ENCODE data around the gene SNX15.

Gene SNX15

DNA sequence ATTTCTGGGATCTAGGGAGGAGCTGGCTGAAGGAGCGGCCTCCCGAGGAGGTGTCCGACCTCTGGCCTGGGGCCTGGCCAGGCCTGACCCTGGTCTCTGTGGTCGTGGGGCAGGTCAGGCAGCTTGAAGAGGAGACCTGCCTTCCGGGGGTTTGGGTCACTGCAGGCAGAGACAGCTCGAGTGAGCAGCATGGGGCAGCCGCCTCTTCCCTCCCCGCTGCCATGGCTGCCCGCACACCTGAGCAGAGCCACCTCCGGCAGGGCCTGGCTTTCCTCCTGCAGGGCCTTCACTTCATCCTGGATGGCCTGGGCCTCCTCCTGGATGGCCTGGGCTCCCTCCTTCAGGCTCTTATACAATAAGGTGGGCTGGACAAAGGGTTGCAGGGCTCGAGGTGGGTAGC, 39.1 kb downstream of the SNX15 start:
- Histone ChIP-seq H3K9ac (ENCODE audit: low read depth, low read length) (no peak overlapping the region), H3K4me3 (ENCODE audit: low read depth in 1 of 2, low read length in 2 of 2) (no peak overlapping the region)
- no peak for DNase-seq

DNA sequence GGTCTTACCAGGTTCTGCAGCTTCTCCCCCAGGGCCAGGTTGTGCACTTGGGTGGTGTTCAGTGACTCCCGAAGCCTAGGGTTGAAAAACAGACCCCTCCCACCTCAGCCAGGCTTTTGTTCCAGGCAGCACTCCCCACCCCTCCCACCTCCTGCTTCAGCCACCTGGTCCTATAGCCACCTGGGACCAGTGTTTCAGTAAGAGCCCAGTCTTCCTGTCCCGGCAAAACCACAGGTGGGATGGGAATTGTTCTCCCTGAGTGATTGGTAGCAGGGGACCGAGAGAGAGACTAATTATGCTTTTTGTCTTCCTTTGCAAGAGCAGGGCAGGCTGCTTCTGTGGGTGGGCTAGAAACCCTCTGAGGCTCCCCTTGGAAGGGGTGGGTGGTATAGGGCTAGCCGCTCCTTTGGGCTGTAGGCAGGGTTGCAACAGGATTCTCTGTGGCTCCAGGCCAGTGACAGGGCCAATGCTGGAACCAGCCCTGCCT, 39.6 kb downstream of the SNX15 start:
- H4K20me1 ChIP-seq (ENCODE audit: insufficient read depth, low read length) = no peaks in the 10 kb centered on the region
- H3K79me2 ChIP-seq (ENCODE audit: insufficient read depth, low read length) = no peaks in the 10 kb centered on the region
- no peak overlapping the region for H2AFZ ChIP-seq (ENCODE audit: low read depth, low read length)
- no peak overlapping the region for H3K9ac ChIP-seq (ENCODE audit: low read depth, low read length)
- H3K4me2 ChIP-seq (ENCODE audit: insufficient read depth, low read length) = no peak overlapping the region
- no peaks in the 10 kb centered on the region for H3K36me3 ChIP-seq (ENCODE audit: insufficient read depth, low read length)
- H3K4me1 ChIP-seq (ENCODE audit: insufficient read depth, low read length) = no peaks in the 10 kb centered on the region
- DNase-seq = no peak
- H3K9me3 ChIP-seq (ENCODE audit: insufficient read depth, low read length, severe bottlenecking) = no peaks in the 10 kb centered on the region
- no peak for ATAC-seq (ENCODE audit: insufficient read depth, low read depth)
- H3K4me3 ChIP-seq (ENCODE audit: low read depth in 1 of 2, low read length in 2 of 2) = no peak overlapping the region
- no peak for TF ChIP-seq EZH2 (IDR thresholded peaks at IDR 0.05; ENCODE audit: borderline replicate concordance, low read depth, low read length, severe bottlenecking)
- TF ChIP-seq, protein P1, sequence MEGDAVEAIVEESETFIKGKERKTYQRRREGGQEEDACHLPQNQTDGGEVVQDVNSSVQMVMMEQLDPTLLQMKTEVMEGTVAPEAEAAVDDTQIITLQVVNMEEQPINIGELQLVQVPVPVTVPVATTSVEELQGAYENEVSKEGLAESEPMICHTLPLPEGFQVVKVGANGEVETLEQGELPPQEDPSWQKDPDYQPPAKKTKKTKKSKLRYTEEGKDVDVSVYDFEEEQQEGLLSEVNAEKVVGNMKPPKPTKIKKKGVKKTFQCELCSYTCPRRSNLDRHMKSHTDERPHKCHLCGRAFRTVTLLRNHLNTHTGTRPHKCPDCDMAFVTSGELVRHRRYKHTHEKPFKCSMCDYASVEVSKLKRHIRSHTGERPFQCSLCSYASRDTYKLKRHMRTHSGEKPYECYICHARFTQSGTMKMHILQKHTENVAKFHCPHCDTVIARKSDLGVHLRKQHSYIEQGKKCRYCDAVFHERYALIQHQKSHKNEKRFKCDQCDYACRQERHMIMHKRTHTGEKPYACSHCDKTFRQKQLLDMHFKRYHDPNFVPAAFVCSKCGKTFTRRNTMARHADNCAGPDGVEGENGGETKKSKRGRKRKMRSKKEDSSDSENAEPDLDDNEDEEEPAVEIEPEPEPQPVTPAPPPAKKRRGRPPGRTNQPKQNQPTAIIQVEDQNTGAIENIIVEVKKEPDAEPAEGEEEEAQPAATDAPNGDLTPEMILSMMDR (IDR thresholded peaks at IDR 0.05; ENCODE audit: borderline replicate concordance, extremely low read depth, low read length, poor library complexity, severe bottlenecking) = no peak
- no peaks in the 10 kb centered on the region for H3K27me3 ChIP-seq (ENCODE audit: insufficient read depth, low read length, poor library complexity)
- H3K27ac ChIP-seq (ENCODE audit: low read length) = no peak overlapping the region

More for the DNA sequence above, 39.1 kb downstream of the SNX15 start:
- no peak overlapping the region for H3K4me2 ChIP-seq (ENCODE audit: insufficient read depth, low read length)
- H3K4me1 ChIP-seq (ENCODE audit: insufficient read depth, low read length) = no peaks in the 10 kb centered on the region
- no peak overlapping the region for H3K27ac ChIP-seq (ENCODE audit: low read length)
- no peaks in the 10 kb centered on the region for H3K36me3 ChIP-seq (ENCODE audit: insufficient read depth, low read length)
- H2AFZ ChIP-seq (ENCODE audit: low read depth, low read length) = no peak overlapping the region
- no peaks in the 10 kb centered on the region for H3K9me3 ChIP-seq (ENCODE audit: insufficient read depth, low read length, severe bottlenecking)
- H3K79me2 ChIP-seq (ENCODE audit: insufficient read depth, low read length) = no peaks in the 10 kb centered on the region
- ATAC-seq (ENCODE audit: insufficient read depth, low read depth) = no peak
- TF ChIP-seq, protein P1 (IDR thresholded peaks at IDR 0.05; ENCODE audit: borderline replicate concordance, extremely low read depth, low read length, poor library complexity, severe bottlenecking) = no peak
- no peak for TF ChIP-seq EZH2 (IDR thresholded peaks at IDR 0.05; ENCODE audit: borderline replicate concordance, low read depth, low read length, severe bottlenecking)
- H3K27me3 ChIP-seq (ENCODE audit: insufficient read depth, low read length, poor library complexity) = no peaks in the 10 kb centered on the region
- no peaks in the 10 kb centered on the region for H4K20me1 ChIP-seq (ENCODE audit: insufficient read depth, low read length)

DNA sequence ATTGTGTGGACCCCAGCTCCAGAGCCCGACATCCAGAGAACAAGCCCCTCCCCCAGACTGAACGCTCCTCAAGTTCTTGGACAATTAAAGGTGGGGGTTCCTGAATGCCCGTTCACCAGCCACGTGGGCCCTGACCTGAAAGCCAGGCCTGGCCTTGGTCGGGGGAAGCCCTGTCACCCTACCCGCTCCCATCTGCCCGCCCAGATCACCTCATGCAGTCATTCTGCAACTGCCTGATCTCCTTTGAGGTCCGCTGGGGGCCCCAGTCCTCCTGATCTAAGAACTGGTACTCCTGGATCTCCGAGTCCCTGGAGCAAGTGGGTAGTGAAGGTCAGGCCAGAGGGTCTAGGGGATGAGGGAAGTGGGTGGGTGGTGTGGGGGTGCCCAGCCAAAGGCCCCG, 40.2 kb downstream of the SNX15 start:
- no peaks in the 10 kb centered on the region for H3K4me1 ChIP-seq (ENCODE audit: insufficient read depth, low read length)
- TF ChIP-seq, protein P1 (IDR thresholded peaks at IDR 0.05; ENCODE audit: borderline replicate concordance, extremely low read depth, low read length, poor library complexity, severe bottlenecking) = no peak
- TF ChIP-seq EZH2 (IDR thresholded peaks at IDR 0.05; ENCODE audit: borderline replicate concordance, low read depth, low read length, severe bottlenecking) = no peak
- no peaks in the 10 kb centered on the region for H3K9me3 ChIP-seq (ENCODE audit: insufficient read depth, low read length, severe bottlenecking)
- no peaks in the 10 kb centered on the region for H3K79me2 ChIP-seq (ENCODE audit: insufficient read depth, low read length)
- no peak overlapping the region for H3K4me2 ChIP-seq (ENCODE audit: insufficient read depth, low read length)
- H4K20me1 ChIP-seq (ENCODE audit: insufficient read depth, low read length) = no peaks in the 10 kb centered on the region
- no peak for ATAC-seq (ENCODE audit: insufficient read depth, low read depth)
- no peak overlapping the region for H3K4me3 ChIP-seq (ENCODE audit: low read depth in 1 of 2, low read length in 2 of 2)
- no peaks in the 10 kb centered on the region for H3K36me3 ChIP-seq (ENCODE audit: insufficient read depth, low read length)
- H3K9ac ChIP-seq (ENCODE audit: low read depth, low read length) = no peak overlapping the region
- DNase-seq = no peak
- no peak overlapping the region for H3K27ac ChIP-seq (ENCODE audit: low read length)
- no peaks in the 10 kb centered on the region for H3K27me3 ChIP-seq (ENCODE audit: insufficient read depth, low read length, poor library complexity)
- no peak overlapping the region for H2AFZ ChIP-seq (ENCODE audit: low read depth, low read length)

DNA sequence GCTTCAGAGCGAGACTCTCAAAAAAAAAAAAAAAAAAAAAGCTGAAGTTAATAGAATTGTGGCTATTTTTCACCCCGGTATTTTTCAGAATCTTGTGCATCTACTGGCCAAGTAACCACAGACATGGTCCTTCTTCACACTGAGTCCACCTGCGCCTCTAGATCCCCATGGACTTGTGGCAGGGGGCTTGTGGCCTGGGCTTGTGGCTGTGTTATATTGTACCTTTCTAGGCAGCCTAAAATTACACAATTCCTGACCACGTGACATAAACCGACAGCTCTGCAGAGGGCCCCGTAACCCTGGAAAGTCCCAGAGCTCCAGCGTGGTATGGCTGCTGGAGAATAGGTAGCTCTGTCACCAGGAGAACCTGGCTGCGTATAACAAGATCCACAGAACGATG, 42.0 kb downstream of the SNX15 start:
- H3K79me2 ChIP-seq (ENCODE audit: insufficient read depth, low read length) = no peaks in the 10 kb centered on the region
- no peak for ATAC-seq (ENCODE audit: insufficient read depth, low read depth)

More for the DNA sequence above, 42.0 kb downstream of the SNX15 start:
- Histone ChIP-seq H2AFZ (ENCODE audit: low read depth, low read length) (no peak overlapping the region), H3K27me3 (ENCODE audit: insufficient read depth, low read length, poor library complexity) (no peaks in the 10 kb centered on the region), H3K4me3 (ENCODE audit: low read depth in 1 of 2, low read length in 2 of 2) (no peak overlapping the region), H3K9me3 (ENCODE audit: insufficient read depth, low read length, severe bottlenecking) (no peaks in the 10 kb centered on the region), H3K4me2 (ENCODE audit: insufficient read depth, low read length) (no peak overlapping the region), H3K36me3 (ENCODE audit: insufficient read depth, low read length) (no peaks in the 10 kb centered on the region), H3K4me1 (ENCODE audit: insufficient read depth, low read length) (no peaks in the 10 kb centered on the region), H3K9ac (ENCODE audit: low read depth, low read length) (no peak overlapping the region), H4K20me1 (ENCODE audit: insufficient read depth, low read length) (no peaks in the 10 kb centered on the region), H3K27ac (ENCODE audit: low read length) (no peak overlapping the region)
- DNase-seq = no peak
- TF ChIP-seq, protein P1 (IDR thresholded peaks at IDR 0.05; ENCODE audit: borderline replicate concordance, extremely low read depth, low read length, poor library complexity, severe bottlenecking) = no peak
- no peak for TF ChIP-seq EZH2 (IDR thresholded peaks at IDR 0.05; ENCODE audit: borderline replicate concordance, low read depth, low read length, severe bottlenecking)
